K562 (cell line): ENCODE data around the gene MZB1. TPM values are rescaled to one million over a fixed set of nuclear protein-coding genes. Genes with fewer than 3 reads are reported as not detected.
A peak's percentile ranks its signal among the peaks of the same experiment; 100 is the strongest.

Source experiments
- ATAC-seq: fragments of 200-7000 bp; cut with Tn5 transposase; 3 replicates; pipeline ENCODE4 v1.9.1; 2020; ENCODE audit warnings: moderate library complexity
- BruUV-seq: library from RNA; stranded (reverse); fragments of 400-500 nt; replicated peaks from 2 replicates; lab custom pipeline; 2021; lab: Mats Ljungman, UMichigan
- CTCF ChIA-PET: fragments of 300-600 bp; formaldehyde crosslinking; extraction: SDS; loops from one replicate; lab custom pipeline; 2021; ENCODE audit warnings: low intra/inter-chr PET ratio; lab: Yijun Ruan, JAX
- POLR2A ChIA-PET: fragments of 300-600, 350-650 bp; sonication (Branson Sonifier 250); formaldehyde crosslinking; extraction: SDS; loops from one replicate; lab custom pipeline; 2021; ENCODE audit warnings: antibody characterized with exemption, inconsistent platforms; lab: Yijun Ruan, JAX
- DNase-seq, 4 experiments: peaks; one replicate each; pipeline versions ENCODE4 v3.0.0 to v3.0.0-alpha.2; 2011 to 2018; ENCODE audit warnings: low spot score in 3 of 4, mixed read lengths in 3 of 4; ENCODE audit errors: extremely low read depth in 1 of 4
- FAIRE-seq: peaks from 2 replicates; lab custom pipeline; 2011; peaks lifted over from hg19 to GRCh38; lab: Jason Lieb, UNC
- H2AFZ ChIP-seq: 2 replicates; pipeline ENCODE4 v1.6.0; 2011; ENCODE audit warnings: low read depth, low read length, control low read depth, inconsistent platforms
- H3K27ac ChIP-seq: fragments of 200-600 bp; 3 replicates; pipeline ENCODE4 v1.8.0; 2011; ENCODE audit warnings: low read depth, mild to moderate bottlenecking, control low read depth, inconsistent platforms, low read length, moderate library complexity, mixed read lengths; ENCODE audit errors: extremely low read depth
- H3K27me3 ChIP-seq, 2 experiments: fragments of 300-600 bp in 1 of 2; 2 replicates in 1 of 2; 3 replicates in 1 of 2; pipeline versions ENCODE4 v1.6.0 to v1.8.0; 2011; ENCODE audit warnings: inconsistent platforms in 2 of 2, low read length in 2 of 2, mild to moderate bottlenecking in 1 of 2, mixed read lengths in 1 of 2, moderate library complexity in 1 of 2; ENCODE audit not compliant: control insufficient read depth in 2 of 2, insufficient read depth in 2 of 2
- H3K36me3 ChIP-seq: fragments of 300-600 bp; 3 replicates; pipeline ENCODE4 v1.8.0; 2011; ENCODE audit warnings: mild to moderate bottlenecking, low read length, inconsistent platforms; ENCODE audit not compliant: control insufficient read depth, insufficient read depth
- H3K4me1 ChIP-seq, 2 experiments: fragments of 200-600 bp in 1 of 2; replicated peaks in 1 of 2; 2 replicates in 1 of 2; 3 replicates in 1 of 2; pipeline versions ENCODE4 v1.5.1 to v1.8.0; 2011; ENCODE audit warnings: inconsistent platforms in 2 of 2, low read length in 2 of 2, mild to moderate bottlenecking in 1 of 2, mixed read lengths in 1 of 2, moderate library complexity in 1 of 2; ENCODE audit not compliant: control insufficient read depth in 2 of 2, insufficient read depth in 2 of 2
- H3K4me2 ChIP-seq: 2 replicates; pipeline ENCODE4 v1.6.1; 2011; ENCODE audit warnings: low read length, control low read depth, inconsistent platforms, mixed read lengths; ENCODE audit not compliant: insufficient read depth
- H3K4me3 ChIP-seq: fragments of 200-600 bp; sonication (generic), shearing (Covaris generic); 2 replicates; pipeline ENCODE4 v1.5.1; 2016; ENCODE audit warnings: control low read depth, inconsistent platforms
- H3K79me2 ChIP-seq: fragments of 200-600 bp; 3 replicates; pipeline ENCODE4 v1.8.0; 2011; ENCODE audit warnings: low read length, inconsistent platforms; ENCODE audit not compliant: control insufficient read depth, insufficient read depth
- H3K9ac ChIP-seq, 2 experiments: 2 replicates each; pipeline versions ENCODE4 v1.6.0 to v1.6.1; 2011; ENCODE audit warnings: low read depth in 2 of 2, low read length in 2 of 2, control low read depth in 1 of 2, inconsistent platforms in 1 of 2, mild to moderate bottlenecking in 1 of 2, mixed read lengths in 1 of 2; ENCODE audit not compliant: insufficient read depth in 1 of 2
- H3K9me1 ChIP-seq: one replicate; pipeline ENCODE4 v1.6.0; 2011; ENCODE audit warnings: inconsistent platforms, mild to moderate bottlenecking, low read length, moderate library complexity; ENCODE audit not compliant: control insufficient read depth, insufficient read depth
- H3K9me3 ChIP-seq: replicated peaks from 2 replicates; pipeline ENCODE4 v1.5.1; 2011; ENCODE audit warnings: low read depth, low read length, inconsistent platforms; ENCODE audit not compliant: control insufficient read depth, insufficient read depth
- H4K20me1 ChIP-seq: replicated peaks from 2 replicates; pipeline ENCODE4 v1.6.1; 2011; ENCODE audit warnings: low read length, inconsistent platforms, mixed read lengths; ENCODE audit not compliant: control insufficient read depth, insufficient read depth
- ASH1L ChIP-seq: fragments of 450-650 bp; IDR thresholded peaks from 2 replicates; pipeline ENCODE4 v1.6.1; 2018; ENCODE audit warnings: borderline replicate concordance, mild to moderate bottlenecking, low read depth; ENCODE audit not compliant: partially characterized antibody
- BCOR ChIP-seq: fragments of 450-650 bp; IDR thresholded peaks from 2 replicates; pipeline ENCODE4 v1.6.1; 2016
- CBX3 ChIP-seq, 2 experiments: IDR thresholded peaks; 1 replicate in 1 of 2; 2 replicates in 1 of 2; pipeline ENCODE4 v1.6.1; 2012; ENCODE audit warnings: inconsistent platforms in 2 of 2, low read length in 2 of 2, borderline replicate concordance in 1 of 2, control low read depth in 1 of 2
- CHD7 ChIP-seq: fragments of 200-600 bp; sonication (generic); IDR thresholded peaks from one replicate; pipeline ENCODE4 v1.6.1; 2012; ENCODE audit warnings: mild to moderate bottlenecking, low read depth, low read length, inconsistent platforms
- ELF2 ChIP-seq: fragments of 250-450 bp; sonication (Bioruptor Pico); IDR thresholded peaks from 2 replicates; pipeline ENCODE4 v1.5.0; 2021; ENCODE audit warnings: mild to moderate bottlenecking
- MEF2A ChIP-seq: IDR thresholded peaks from 2 replicates; pipeline ENCODE4 v1.6.1; 2011; ENCODE audit warnings: low read depth, mild to moderate bottlenecking, low read length, moderate library complexity; ENCODE audit not compliant: control insufficient read depth
- NR4A1 ChIP-seq, 2 experiments: fragments of 250-450 bp in 1 of 2; fragments of 450-650 bp in 1 of 2; sonication (Bioruptor Pico) in 1 of 2; IDR thresholded peaks; 2 replicates each; pipeline versions ENCODE4 v1.4.0 to v1.6.1; 2016 to 2020; ENCODE audit warnings: mild to moderate bottlenecking in 2 of 2, missing compliant biosample characterization in 1 of 2, missing genetic modification characterization in 1 of 2, moderate library complexity in 1 of 2
- SMAD1 ChIP-seq: fragments of 150-350 bp; IDR thresholded peaks from 2 replicates; pipeline ENCODE4 v1.6.1; 2014; ENCODE audit warnings: low read length, low read depth; ENCODE audit not compliant: partially characterized antibody
- ZNF224 ChIP-seq: sonication (generic); formaldehyde crosslinking; IDR thresholded peaks from 2 replicates; pipeline ENCODE4 v1.8.0; 2022; ENCODE audit warnings: mild to moderate bottlenecking, missing genetic modification reagents
- WGBS: fragments of 100-300 bp; shearing (Covaris generic); methylation state at CpG from one replicate; pipeline ENCODE4 v1.1.6; 2016; ENCODE audit warnings: low coverage, mixed read lengths; ENCODE audit not compliant: insufficient coverage; ENCODE audit errors: missing lambda C conversion rate; 5-methylcytosine and 5-hydroxymethylcytosine counted together
- in situ Hi-C: fragments of 300-500 bp; cut with MboI; formaldehyde crosslinking; loops from 4 replicates; pipeline ENCODE4 v1.15.0; 2018; ENCODE audit warnings: inconsistent platforms, mixed read lengths
- intact Hi-C: fragments of 100-400 bp; cut with micrococcal nuclease; formaldehyde crosslinking; loops from 2 replicates; pipeline ENCODE4 v1.14.2; 2022
- polyA plus RNA-seq, 8 experiments: library from polyadenylated mRNA; depleted of rRNA in 4 of 8; stranded (reverse) in 5 of 8; unstranded in 3 of 8; fragments of >200 nt; fragmentation: Nextera tagmentation in 2 of 8; fragmentation: Illumina TruSeq in 1 of 8; extraction: Ambion mirVana in 2 of 8; extraction: Trizol in 1 of 8; gene quantifications; 2 replicates each; pipeline versions ENCODE4 v1.2.1 to v1.2.3, GENCODE V29; 2011 to 2014; ENCODE audit warnings: inconsistent platforms in 1 of 8, missing spikeins in 1 of 8
- total RNA-seq, 7 experiments: library from RNA; depleted of rRNA in 6 of 7; stranded (reverse); fragments of >200 nt in 6 of 7; fragmentation: Illumina TruSeq in 2 of 7; extraction: Trizol in 2 of 7; gene quantifications; 2 replicates each; pipeline versions ENCODE4 v1.2.1 to v1.2.3, GENCODE V29; 2011 to 2021; ENCODE audit warnings: low replicate concordance in 1 of 7

MZB1 gene
- total and polyA plus RNA-seq, 9 of the 15 experiments (the other 6 are each of a cell fraction or from before 2014, with no cell fraction given), result 0.13 to 0.31 TPM; not detected in 7

DNA sequence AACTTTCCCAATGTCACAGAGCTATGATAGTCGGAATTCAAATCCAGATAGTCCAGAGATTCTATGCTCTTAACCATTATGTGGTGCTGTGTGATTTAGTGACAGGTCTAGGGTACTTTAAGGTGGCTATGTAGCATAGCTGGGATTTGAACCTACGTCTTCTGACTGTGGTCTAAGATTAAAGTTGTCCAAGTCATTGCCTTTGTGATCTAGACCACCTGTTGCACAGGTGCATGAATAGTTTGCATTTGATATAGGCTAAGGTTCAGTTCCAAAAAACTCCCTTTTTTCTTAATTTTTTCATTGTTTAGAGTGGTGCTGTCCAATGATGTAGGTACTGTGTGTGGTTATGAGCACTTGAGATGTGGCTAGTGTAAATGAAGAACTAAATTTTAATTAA lies 45.5 kb downstream of the MZB1 start:
- no peak for ATAC-seq
- Histone ChIP-seq H3K4me3 (peak overlapping the region; percentile 86; the same call in 1 of the 2 replicates), H3K79me2 (peaks cover 75% of the 10 kb centered on the region), H3K9ac (peak overlapping the region in 1 of 2 experiments; percentile 57; a peak in 1 of 4 replicates), H3K27ac (no peak overlapping the region), H4K20me1 (peaks cover 26% of the 10 kb centered on the region), H3K36me3 (peaks cover 23% of the 10 kb centered on the region), H3K27me3 (no peaks in the 10 kb centered on the region), H2AFZ (no peak overlapping the region), H3K9me1 (no peaks in the 10 kb centered on the region), H3K4me2 (peak overlapping the region; percentile 91), H3K9me3 (no peaks in the 10 kb centered on the region), H3K4me1 (peaks cover 18 to 19% of the 10 kb centered on the region in 2 experiments; a peak in 4 of 5 replicates)
- ChIA-PET CTCF (no interaction called here), POLR2A (interaction anchor here (0.6 to 1.5 kb wide), 4 partner anchors 9 to 578 kb away, joined by 3 to 4 read pairs (median 4); no protein-coding TSS in a partner anchor)
- TF ChIP-seq ZNF224 (CRISPR knock-in tag) (no peak), SMAD1 (no peak), CBX3 (IDR thresholded peaks at IDR 0.05; ENCODE audit: borderline replicate concordance in 1 of 2, low read length in 2 of 2) (no peak), BCOR (no peak), MEF2A (no peak), ELF2 (no peak), CHD7 (no peak), NR4A1 (CRISPR knock-in tag; IDR thresholded peaks at IDR 0.05) (no peak), NR4A1 (tag; IDR thresholded peaks at IDR 0.05) (no peak), ASH1L (no peak)
- FAIRE-seq, result no peak
- in situ Hi-C loops (no loop called here), intact Hi-C loops (loop anchor here (5.0 kb wide), 3 partner anchors 58 to 767 kb away; partner anchors contain the start of genes HSPA9 and SPATA24)
- no TSS peak for BruUV-seq
- WGBS, result 31% methylated on average over 2 of the region's 2 CpGs
- DNase-seq, result no peak
